CD8-positive, alpha-beta memory T cell (primary cell): ENCODE measurements around the gene ZFP36L2. TPM values are rescaled to one million over a fixed set of nuclear protein-coding genes. Genes with fewer than 3 reads are reported as not detected.
A peak's percentile ranks its signal among the peaks of the same experiment; 100 is the strongest.

Experiments used
- CTCF ChIA-PET: fragments of 350-600 bp; sonication (Branson Sonifier 250); formaldehyde crosslinking; loops from one replicate; lab custom pipeline; 2021; ENCODE audit warnings: antibody characterized with exemption; lab: Charles Lee
- POLR2A ChIA-PET: fragments of 350-600 bp; sonication (Branson Sonifier 250); formaldehyde crosslinking; loops from one replicate; lab custom pipeline; 2021; ENCODE audit warnings: antibody characterized with exemption; lab: Charles Lee
- DNase-seq, 5 donors: peaks; one replicate each; pipeline versions ENCODE4 v3.0.0 to v3.0.0-alpha.2; 2020 to 2022; ENCODE audit warnings: mixed read lengths in 1 of 5
- H3K27ac ChIP-seq: one replicate; pipeline ENCODE4 v1.7.0; 2013; ENCODE audit warnings: low read depth, mild to moderate bottlenecking, low read length, moderate library complexity
- H3K27me3 ChIP-seq: 2 replicates; pipeline ENCODE4 v1.7.0; 2013; ENCODE audit warnings: low read length, mild to moderate bottlenecking; ENCODE audit not compliant: insufficient read depth, poor library complexity, severe bottlenecking
- H3K36me3 ChIP-seq: 2 replicates; pipeline ENCODE4 v1.7.0; 2013; ENCODE audit warnings: mild to moderate bottlenecking, low read length, moderate library complexity; ENCODE audit not compliant: insufficient read depth
- H3K4me1 ChIP-seq: 2 replicates; pipeline ENCODE4 v1.7.0; 2013; ENCODE audit warnings: mild to moderate bottlenecking, low read length, moderate library complexity; ENCODE audit not compliant: insufficient read depth
- H3K4me3 ChIP-seq: 2 replicates; pipeline ENCODE4 v1.7.0; 2013; ENCODE audit warnings: mild to moderate bottlenecking, low read length
- H3K9me3 ChIP-seq: 2 replicates; pipeline ENCODE4 v1.7.0; 2013; ENCODE audit warnings: mild to moderate bottlenecking, low read length
- H3K27ac Mint-ChIP-seq, 8 donors: one replicate each; pipeline ENCODE4 v1.8.0; 2020 to 2021; ENCODE audit warnings: mixed read lengths in 8 of 8, mild to moderate bottlenecking in 6 of 8, inconsistent platforms in 3 of 8, moderate library complexity in 3 of 8
- H3K27me3 Mint-ChIP-seq, 2 donors: one replicate each; pipeline ENCODE4 v1.8.0; 2020 to 2021; ENCODE audit warnings: mixed read lengths in 2 of 2, mild to moderate bottlenecking in 1 of 2, moderate library complexity in 1 of 2
- H3K36me3 Mint-ChIP-seq, 3 donors: one replicate each; pipeline ENCODE4 v1.8.0; 2020 to 2021; ENCODE audit warnings: mixed read lengths in 3 of 3, inconsistent platforms in 1 of 3, mild to moderate bottlenecking in 1 of 3
- H3K4me1 Mint-ChIP-seq, 3 donors: one replicate each; pipeline ENCODE4 v1.8.0; 2020 to 2021; ENCODE audit warnings: mixed read lengths in 3 of 3, inconsistent platforms in 1 of 3, mild to moderate bottlenecking in 1 of 3
- H3K4me3 Mint-ChIP-seq, 7 donors: one replicate each; pipeline ENCODE4 v1.8.0; 2020 to 2021; ENCODE audit warnings: mixed read lengths in 7 of 7, mild to moderate bottlenecking in 6 of 7, moderate library complexity in 4 of 7, inconsistent platforms in 2 of 7
- H3K9me3 Mint-ChIP-seq, 5 donors: one replicate each; pipeline ENCODE4 v1.8.0; 2020 to 2022; ENCODE audit warnings: mixed read lengths in 5 of 5, mild to moderate bottlenecking in 3 of 5, moderate library complexity in 2 of 5, inconsistent platforms in 1 of 5
- polyA plus RNA-seq: library from polyadenylated mRNA; unstranded; fragments of 300-500 nt; fragmentation: Illumina TruSeq; gene quantifications from one replicate; pipeline ENCODE4 v1.2.3, GENCODE V29; 2021
- total RNA-seq, 2 experiments: library from RNA; stranded (reverse); gene quantifications; one replicate each; pipeline ENCODE4 v1.2.3, GENCODE V29; 2021

The ZFP36L2 gene
- total and polyA plus RNA-seq, 3 experiments from 2014 or later, result 98.0 to 737 (median 98.6) TPM

GRCh38 chr2:43230351-43230885 is 4.0 kb upstream of the ZFP36L2 start:
- Mint-ChIP-seq H3K27ac (peak overlapping the region in 7 of 8 donors; percentile 8 to 97 (median 79)), H3K9me3 (peaks cover 0 to 2% (median 0%) of the 10 kb centered on the region in 5 donors), H3K36me3 (peaks cover 0 to 48% (median 7%) of the 10 kb centered on the region in 3 donors), H3K27me3 (peaks cover 0 to 12% of the 10 kb centered on the region in 2 donors), H3K4me1 (peaks cover 23 to 34% (median 24%) of the 10 kb centered on the region in 3 donors), H3K4me3 (peak overlapping the region in 1 of 7 donors; percentile 27)
- Histone ChIP-seq H3K4me1 (peaks cover 24% of the 10 kb centered on the region), H3K27me3 (no peaks in the 10 kb centered on the region), H3K36me3 (peaks cover 14% of the 10 kb centered on the region), H3K9me3 (no peaks in the 10 kb centered on the region), H3K4me3 (no peak overlapping the region), H3K27ac (no peak overlapping the region)
- ChIA-PET POLR2A (interaction anchor here (4.4 kb wide), 1 partner anchor 11 kb away, joined by 40 read pairs; no protein-coding TSS in a partner anchor), CTCF (interaction anchor here (1.4 to 19.6 kb wide), 8 partner anchors 11 to 254 kb away, joined by 4 to 820 read pairs (median 27); no protein-coding TSS in a partner anchor)
- no peak for DNase-seq

GRCh38 chr2:43228756-43229659 is 2.6 kb upstream of the ZFP36L2 start:
- H3K9me3 ChIP-seq, result no peaks in the 10 kb centered on the region
- H3K27me3 Mint-ChIP-seq, result peaks cover 0 to 23% of the 10 kb centered on the region in 2 donors
- CTCF ChIA-PET, result interaction anchor here (0.5 to 19.6 kb wide), 41 partner anchors 9 to 370 kb away, joined by 3 to 820 read pairs (median 4); no protein-coding TSS in a partner anchor
- H3K27me3 ChIP-seq, result no peaks in the 10 kb centered on the region
- H3K27ac ChIP-seq, result peak overlapping the region; percentile 92
- peaks cover 24% of the 10 kb centered on the region for H3K4me1 ChIP-seq
- POLR2A ChIA-PET, result interaction anchor here (0.6 to 13.5 kb wide), 11 partner anchors 10 to 265 kb away, joined by 3 to 590 read pairs (median 5); no protein-coding TSS in a partner anchor
- peak overlapping the region; percentile 80 to 99 (median 89) for H3K4me3 Mint-ChIP-seq
- H3K36me3 ChIP-seq, result peaks cover 22% of the 10 kb centered on the region
- peaks cover 4 to 58% (median 9%) of the 10 kb centered on the region in 3 donors for H3K36me3 Mint-ChIP-seq
- H3K27ac Mint-ChIP-seq, result peak overlapping the region; percentile 78 to 97 (median 96)
- peaks cover 0 to 4% (median 3%) of the 10 kb centered on the region in 5 donors for H3K9me3 Mint-ChIP-seq
- peaks cover 23 to 33% (median 26%) of the 10 kb centered on the region in 3 donors for H3K4me1 Mint-ChIP-seq
- DNase-seq, result peak in 3 of 5 donors; percentile 42 to 60 (median 46)
- H3K4me3 ChIP-seq, result peak overlapping the region; percentile 82

- Mint-ChIP-seq H3K27me3 (peaks cover 0 to 29% of the 10 kb centered on the region in 2 donors), H3K4me1 (peaks cover 23 to 29% (median 26%) of the 10 kb centered on the region in 3 donors), H3K4me3 (peak overlapping the region; percentile 80 to 99 (median 91)), H3K9me3 (peaks cover 0 to 6% (median 3%) of the 10 kb centered on the region in 5 donors), H3K36me3 (peaks cover 10 to 64% (median 15%) of the 10 kb centered on the region in 3 donors), H3K27ac (peak overlapping the region; percentile 78 to 97 (median 96))
- CTCF ChIA-PET, result interaction anchor here (0.9 to 19.6 kb wide), 17 partner anchors 9 to 349 kb away, joined by 3 to 820 read pairs (median 10); no protein-coding TSS in a partner anchor
- POLR2A ChIA-PET, result interaction anchor here (0.8 to 13.5 kb wide), 7 partner anchors 9 to 98 kb away, joined by 3 to 590 read pairs (median 21); no protein-coding TSS in a partner anchor
- no peaks in the 10 kb centered on the region for H3K9me3 ChIP-seq
- H3K4me3 ChIP-seq, result peak overlapping the region; percentile 82
- no peaks in the 10 kb centered on the region for H3K27me3 ChIP-seq
- no peak for DNase-seq
- peak overlapping the region; percentile 92 for H3K27ac ChIP-seq
- H3K36me3 ChIP-seq, result peaks cover 29% of the 10 kb centered on the region
- peaks cover 24% of the 10 kb centered on the region for H3K4me1 ChIP-seq
Observed at GRCh38 chr2:43228321-43228751, 1.9 kb upstream of the ZFP36L2 start.

- Mint-ChIP-seq H3K36me3 (peaks cover 12 to 64% (median 17%) of the 10 kb centered on the region in 3 donors), H3K27me3 (peaks cover 0 to 30% of the 10 kb centered on the region in 2 donors)
- H3K4me3 ChIP-seq, result peak overlapping the region; percentile 82
Observed at GRCh38 chr2:43227830-43228281, 1.4 kb upstream of the ZFP36L2 start.

GRCh38 chr2:43226955-43227829 is 786 bp upstream of the ZFP36L2 start:
- peaks cover 0 to 6% (median 3%) of the 10 kb centered on the region in 5 donors for H3K9me3 Mint-ChIP-seq
- H3K4me3 ChIP-seq, result peak overlapping the region; percentile 82
- POLR2A ChIA-PET, result interaction anchor here (0.5 to 13.5 kb wide), 25 partner anchors 8 to 865 kb away, joined by 3 to 590 read pairs (median 4); no protein-coding TSS in a partner anchor

More at GRCh38 chr2:43227830-43228281, 1.4 kb upstream of the ZFP36L2 start:
- peaks cover 34% of the 10 kb centered on the region for H3K36me3 ChIP-seq
- ChIA-PET CTCF (interaction anchor here (0.9 to 19.6 kb wide), 15 partner anchors 8 to 350 kb away, joined by 3 to 820 read pairs (median 8); no protein-coding TSS in a partner anchor), POLR2A (interaction anchor here (0.6 to 13.5 kb wide), 8 partner anchors 9 to 97 kb away, joined by 4 to 590 read pairs (median 22); no protein-coding TSS in a partner anchor)
- H3K4me3 Mint-ChIP-seq, result peak overlapping the region; percentile 80 to 99 (median 91)
- peak overlapping the region; percentile 78 to 97 (median 96) for H3K27ac Mint-ChIP-seq
- no peaks in the 10 kb centered on the region for H3K27me3 ChIP-seq
- peaks cover 24% of the 10 kb centered on the region for H3K4me1 ChIP-seq
- no peaks in the 10 kb centered on the region for H3K9me3 ChIP-seq
- H3K4me1 Mint-ChIP-seq, result peaks cover 23 to 29% (median 26%) of the 10 kb centered on the region in 3 donors
- peaks cover 0 to 6% (median 3%) of the 10 kb centered on the region in 5 donors for H3K9me3 Mint-ChIP-seq
- H3K27ac ChIP-seq, result peak overlapping the region; percentile 92
- DNase-seq, result no peak

GRCh38 chr2:43225788-43226557 is 433 bp downstream of the ZFP36L2 start:
- Histone ChIP-seq H3K27me3 (no peaks in the 10 kb centered on the region), H3K4me1 (peaks cover 29% of the 10 kb centered on the region), H3K36me3 (peaks cover 52% of the 10 kb centered on the region), H3K9me3 (no peaks in the 10 kb centered on the region), H3K4me3 (peak overlapping the region; percentile 99), H3K27ac (peak overlapping the region; percentile 97)
- Mint-ChIP-seq H3K27ac (peak overlapping the region; percentile 85 to 98 (median 94)), H3K4me1 (peaks cover 34 to 36% (median 34%) of the 10 kb centered on the region in 3 donors), H3K36me3 (peaks cover 28 to 68% (median 30%) of the 10 kb centered on the region in 3 donors), H3K4me3 (peak overlapping the region; percentile 80 to 99 (median 98)), H3K27me3 (peaks cover 0 to 41% of the 10 kb centered on the region in 2 donors), H3K9me3 (peaks cover 0 to 6% (median 3%) of the 10 kb centered on the region in 5 donors)
- CTCF ChIA-PET, result interaction anchor here (0.7 to 19.6 kb wide), 10 partner anchors 6 to 258 kb away, joined by 3 to 820 read pairs (median 22); no protein-coding TSS in a partner anchor
- POLR2A ChIA-PET, result interaction anchor here (0.5 to 13.5 kb wide), 26 partner anchors 7 to 864 kb away, joined by 3 to 590 read pairs (median 4); partner anchors contain the start of gene THADA
- DNase-seq, result peak in 4 of 5 donors; percentile 50 to 84 (median 67)

More at GRCh38 chr2:43226955-43227829, 786 bp upstream of the ZFP36L2 start:
- Mint-ChIP-seq H3K27ac (peak overlapping the region; percentile 89 to 97 (median 96)), H3K4me1 (peaks cover 23 to 29% (median 26%) of the 10 kb centered on the region in 3 donors), H3K27me3 (peaks cover 0 to 32% of the 10 kb centered on the region in 2 donors), H3K4me3 (peak overlapping the region; percentile 80 to 99 (median 98)), H3K36me3 (peaks cover 18 to 66% (median 23%) of the 10 kb centered on the region in 3 donors)
- peak; percentile 46 to 80 (median 71) for DNase-seq
- Histone ChIP-seq H3K27me3 (no peaks in the 10 kb centered on the region), H3K36me3 (peaks cover 41% of the 10 kb centered on the region), H3K4me1 (peaks cover 24% of the 10 kb centered on the region), H3K27ac (peak overlapping the region; percentile 92), H3K9me3 (no peaks in the 10 kb centered on the region)
- CTCF ChIA-PET, result interaction anchor here (0.7 to 19.6 kb wide), 13 partner anchors 7 to 351 kb away, joined by 3 to 820 read pairs (median 5); no protein-coding TSS in a partner anchor
